ENCODE measurements around the gene ALG9.

The ALG9 gene

DNA sequence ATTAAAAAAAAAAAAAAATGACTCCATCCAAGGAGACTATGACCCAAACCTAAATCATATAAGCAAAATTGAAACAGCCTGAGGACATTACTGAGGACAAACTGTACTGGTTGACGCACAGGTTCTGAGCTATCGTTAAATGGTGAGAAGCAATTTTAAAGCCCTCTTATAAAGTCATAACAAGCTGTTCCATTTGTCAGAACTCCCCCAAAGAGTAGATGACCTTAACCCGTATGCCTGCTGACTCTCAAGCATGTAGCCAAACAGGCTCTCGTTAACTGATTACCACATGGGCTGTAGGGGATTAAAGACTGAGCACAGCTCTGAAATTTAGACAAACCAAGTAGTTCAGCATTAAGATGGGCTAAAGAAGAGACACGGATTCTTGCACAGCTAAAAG lies 38.0 kb upstream of the ALG9 start:
- H2AFZ ChIP-seq (ENCODE audit: low read depth), result no peak overlapping the region
- TF ChIP-seq, protein P1, sequence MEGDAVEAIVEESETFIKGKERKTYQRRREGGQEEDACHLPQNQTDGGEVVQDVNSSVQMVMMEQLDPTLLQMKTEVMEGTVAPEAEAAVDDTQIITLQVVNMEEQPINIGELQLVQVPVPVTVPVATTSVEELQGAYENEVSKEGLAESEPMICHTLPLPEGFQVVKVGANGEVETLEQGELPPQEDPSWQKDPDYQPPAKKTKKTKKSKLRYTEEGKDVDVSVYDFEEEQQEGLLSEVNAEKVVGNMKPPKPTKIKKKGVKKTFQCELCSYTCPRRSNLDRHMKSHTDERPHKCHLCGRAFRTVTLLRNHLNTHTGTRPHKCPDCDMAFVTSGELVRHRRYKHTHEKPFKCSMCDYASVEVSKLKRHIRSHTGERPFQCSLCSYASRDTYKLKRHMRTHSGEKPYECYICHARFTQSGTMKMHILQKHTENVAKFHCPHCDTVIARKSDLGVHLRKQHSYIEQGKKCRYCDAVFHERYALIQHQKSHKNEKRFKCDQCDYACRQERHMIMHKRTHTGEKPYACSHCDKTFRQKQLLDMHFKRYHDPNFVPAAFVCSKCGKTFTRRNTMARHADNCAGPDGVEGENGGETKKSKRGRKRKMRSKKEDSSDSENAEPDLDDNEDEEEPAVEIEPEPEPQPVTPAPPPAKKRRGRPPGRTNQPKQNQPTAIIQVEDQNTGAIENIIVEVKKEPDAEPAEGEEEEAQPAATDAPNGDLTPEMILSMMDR (conservative IDR thresholded peaks at IDR 0.05; ENCODE audit: low read depth, low read length), result no peak

DNA sequence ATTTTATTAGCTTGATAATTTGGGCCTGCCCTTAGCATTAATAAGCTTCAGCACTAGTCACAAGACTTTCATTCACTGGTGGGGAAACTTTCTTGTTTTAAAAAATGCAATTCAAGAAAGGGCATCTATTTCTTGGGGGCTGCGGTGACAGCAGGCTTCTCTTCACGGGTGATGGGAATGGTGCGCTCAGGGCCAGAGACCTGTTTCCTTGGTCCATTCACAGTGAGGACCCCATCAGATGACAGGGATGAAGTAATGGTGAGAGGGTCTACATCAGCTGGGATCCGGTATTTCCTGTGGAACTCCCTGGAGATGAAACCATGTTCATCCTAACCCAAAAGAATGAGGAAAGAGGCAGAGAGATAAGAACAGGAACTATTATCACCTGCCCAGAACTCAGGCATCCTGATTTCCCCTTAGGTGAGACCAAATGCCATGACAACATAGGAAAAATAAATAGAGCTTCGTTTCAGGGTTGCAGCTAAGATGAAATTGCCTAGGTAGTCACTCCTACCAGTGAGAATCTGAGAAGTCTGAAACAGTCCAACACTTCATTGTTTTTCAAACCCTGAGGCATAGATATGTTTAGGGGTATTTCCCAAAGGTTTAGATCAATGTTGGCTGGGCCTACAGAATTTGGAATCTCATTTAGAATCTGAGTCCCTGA lies 37.4 kb upstream of the ALG9 start:
- Histone ChIP-seq H3K79me2 (ENCODE audit: insufficient read depth, low read depth) (no peaks in the 10 kb centered on the region), H2AFZ (ENCODE audit: low read depth) (no peak overlapping the region), H4K20me1 (ENCODE audit: insufficient read depth) (no peaks in the 10 kb centered on the region), H3K4me1 (ENCODE audit: low read depth, poor library complexity, severe bottlenecking) (no peaks in the 10 kb centered on the region), H3K27me3 (ENCODE audit: insufficient read depth, low read depth) (no peaks in the 10 kb centered on the region), H3K27ac (no peak overlapping the region), H3K4me3 (IDR thresholded peaks at IDR 0.05; ENCODE audit: insufficient read depth, low read depth, low read length) (no peak overlapping the region), H3K9ac (no peak overlapping the region), H3K4me2 (no peak overlapping the region), H3K36me3 (ENCODE audit: insufficient read depth) (no peaks in the 10 kb centered on the region)
- TF ChIP-seq, protein P1 (conservative IDR thresholded peaks at IDR 0.05; ENCODE audit: low read depth, low read length), result no peak

More for the DNA sequence above, 38.0 kb upstream of the ALG9 start:
- Histone ChIP-seq H3K27ac (no peak overlapping the region), H3K36me3 (ENCODE audit: insufficient read depth) (no peaks in the 10 kb centered on the region), H3K4me1 (ENCODE audit: low read depth, poor library complexity, severe bottlenecking) (no peaks in the 10 kb centered on the region), H3K9ac (no peak overlapping the region), H4K20me1 (ENCODE audit: insufficient read depth) (no peaks in the 10 kb centered on the region), H3K4me3 (IDR thresholded peaks at IDR 0.05; ENCODE audit: insufficient read depth, low read depth, low read length) (no peak overlapping the region), H3K4me2 (no peak overlapping the region), H3K79me2 (ENCODE audit: insufficient read depth, low read depth) (no peaks in the 10 kb centered on the region), H3K27me3 (ENCODE audit: insufficient read depth, low read depth) (no peaks in the 10 kb centered on the region)

DNA sequence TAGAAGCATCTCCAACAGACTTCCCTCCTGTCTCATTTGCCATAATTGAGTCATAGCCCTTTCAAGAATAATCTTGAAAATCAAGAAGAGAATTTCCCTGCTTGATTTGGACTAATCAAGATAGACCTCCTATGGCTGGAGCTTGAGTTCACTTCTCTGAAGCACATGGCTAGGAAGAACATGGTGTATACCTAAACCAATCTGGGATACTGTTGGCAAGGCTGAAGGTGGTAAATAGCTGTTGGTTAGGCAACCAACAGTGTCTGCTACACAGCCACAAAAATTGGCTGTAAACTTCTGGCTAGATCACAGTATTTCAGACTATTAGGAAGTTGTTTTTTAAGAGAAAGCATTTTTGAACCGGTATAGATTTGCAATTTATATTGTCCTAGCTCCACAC lies 35.3 kb upstream of the ALG9 start:
- H3K27ac ChIP-seq, result no peak overlapping the region
- TF ChIP-seq, protein P1 (conservative IDR thresholded peaks at IDR 0.05; ENCODE audit: low read depth, low read length), result no peak
- H3K4me1 ChIP-seq (ENCODE audit: low read depth, poor library complexity, severe bottlenecking), result no peaks in the 10 kb centered on the region
- no peaks in the 10 kb centered on the region for H3K79me2 ChIP-seq (ENCODE audit: insufficient read depth, low read depth)
- no peak overlapping the region for H3K4me3 ChIP-seq (IDR thresholded peaks at IDR 0.05; ENCODE audit: insufficient read depth, low read depth, low read length)
- no peaks in the 10 kb centered on the region for H4K20me1 ChIP-seq (ENCODE audit: insufficient read depth)
- H3K9ac ChIP-seq, result no peak overlapping the region
- no peak overlapping the region for H2AFZ ChIP-seq (ENCODE audit: low read depth)
- H3K27me3 ChIP-seq (ENCODE audit: insufficient read depth, low read depth), result no peaks in the 10 kb centered on the region
- H3K36me3 ChIP-seq (ENCODE audit: insufficient read depth), result no peaks in the 10 kb centered on the region
- H3K4me2 ChIP-seq, result no peak overlapping the region

DNA sequence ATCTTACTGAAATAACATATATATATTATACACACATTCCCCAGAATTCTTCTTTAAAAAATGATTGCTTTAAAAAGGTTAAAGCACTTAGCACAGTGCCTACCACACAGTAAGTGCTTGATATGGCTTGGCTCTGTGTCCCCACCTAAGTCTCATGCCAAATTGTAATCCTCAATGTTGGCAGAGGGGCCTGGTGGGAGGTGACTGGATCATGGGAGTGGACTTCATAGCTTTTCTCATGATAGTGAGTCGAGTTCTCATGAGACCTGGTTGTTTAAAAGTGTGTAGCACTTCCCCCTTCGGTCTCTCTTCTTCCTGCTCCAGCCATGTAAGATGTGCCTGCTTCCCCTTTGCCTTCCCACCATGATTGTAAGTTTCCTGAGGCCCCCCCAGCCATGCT lies 34.0 kb upstream of the ALG9 start:
- Histone ChIP-seq H4K20me1 (ENCODE audit: insufficient read depth) (no peaks in the 10 kb centered on the region), H3K36me3 (ENCODE audit: insufficient read depth) (no peaks in the 10 kb centered on the region), H3K9ac (no peak overlapping the region), H2AFZ (ENCODE audit: low read depth) (no peak overlapping the region), H3K4me2 (no peak overlapping the region), H3K79me2 (ENCODE audit: insufficient read depth, low read depth) (no peaks in the 10 kb centered on the region), H3K4me3 (IDR thresholded peaks at IDR 0.05; ENCODE audit: insufficient read depth, low read depth, low read length) (no peak overlapping the region), H3K27ac (no peak overlapping the region), H3K4me1 (ENCODE audit: low read depth, poor library complexity, severe bottlenecking) (no peaks in the 10 kb centered on the region), H3K27me3 (ENCODE audit: insufficient read depth, low read depth) (no peaks in the 10 kb centered on the region)
- TF ChIP-seq, protein P1 (conservative IDR thresholded peaks at IDR 0.05; ENCODE audit: low read depth, low read length), result no peak
